Adrenal gland (tissue), 5 donors: ENCODE results near the gene UCHL5.

ENCODE experiments used
- CTCF ChIP-seq, 6 experiments: fragments of 450-650 bp in 4 of 6; fragments of 200-600 bp in 2 of 6; sonication (generic) in 1 of 6; IDR thresholded peaks; 1 replicate in 5 of 6; 2 replicates in 1 of 6; pipeline versions ENCODE4 v1.5.1 to v1.8.0; 2016 to 2021; ENCODE audit warnings: antibody characterized with exemption in 6 of 6, mild to moderate bottlenecking in 2 of 6, moderate library complexity in 1 of 6
- POLR2A ChIP-seq, 2 donors: fragments of 450-650 bp; IDR thresholded peaks; one replicate each; pipeline ENCODE4 v1.6.1; 2017; ENCODE audit warnings: antibody characterized with exemption in 2 of 2, mild to moderate bottlenecking in 2 of 2, moderate library complexity in 1 of 2
- donor health status: DM: no; HTN: no; CAD: no.

- TF ChIP-seq CTCF (IDR thresholded peaks at IDR 0.05) = no peak
- no peak for TF ChIP-seq POLR2A (IDR thresholded peaks at IDR 0.05)
Observed at GRCh38 chr1:193042766-193043691, 16.1 kb downstream of the UCHL5 start.
